Muscle layer of colon (tissue), 2 donors: ENCODE data around the gene PTGDR2.

Experiments used
- H3K27ac ChIP-seq: one replicate; pipeline ENCODE4 v1.7.0; 2013; ENCODE audit warnings: low read depth, mild to moderate bottlenecking, low read length, moderate library complexity
- H3K27me3 ChIP-seq, 2 donors: one replicate each; pipeline ENCODE4 v1.7.0; 2013; ENCODE audit warnings: low read length in 2 of 2, mild to moderate bottlenecking in 2 of 2; ENCODE audit not compliant: insufficient read depth in 2 of 2, control insufficient read depth in 1 of 2
- H3K36me3 ChIP-seq: one replicate; pipeline ENCODE4 v1.7.0; 2013; ENCODE audit warnings: mild to moderate bottlenecking, low read length; ENCODE audit not compliant: insufficient read depth
- H3K4me1 ChIP-seq: one replicate; pipeline ENCODE4 v1.7.0; 2013; ENCODE audit warnings: mild to moderate bottlenecking, low read length; ENCODE audit not compliant: insufficient read depth
- H3K4me3 ChIP-seq, 2 donors: one replicate each; pipeline ENCODE4 v1.7.0; 2013; ENCODE audit warnings: low read length in 2 of 2, low read depth in 1 of 2, mild to moderate bottlenecking in 1 of 2, moderate library complexity in 1 of 2
- H3K9ac ChIP-seq: one replicate; pipeline ENCODE4 v1.7.0; 2013; ENCODE audit warnings: low read length
- H3K9me3 ChIP-seq: one replicate; pipeline ENCODE4 v1.7.0; 2013; ENCODE audit warnings: mild to moderate bottlenecking, low read length
- donor health status: abdominal sarcoma.
- donor health status: Adenocarcinoma of cecum.

The PTGDR2 gene

GRCh38 chr11:60872961-60873524 lies 17.3 kb upstream of the PTGDR2 start:
- Histone ChIP-seq H3K9me3 (no peaks in the 10 kb centered on the region), H3K36me3 (no peaks in the 10 kb centered on the region), H3K4me3 (no peak overlapping the region), H3K27me3 (no peaks in the 10 kb centered on the region), H3K4me1 (no peaks in the 10 kb centered on the region), H3K27ac (no peak overlapping the region), H3K9ac (no peak overlapping the region)

GRCh38 chr11:60872124-60872960 lies 16.6 kb upstream of the PTGDR2 start:
- Histone ChIP-seq H3K4me1 (no peaks in the 10 kb centered on the region), H3K27me3 (no peaks in the 10 kb centered on the region), H3K9me3 (no peaks in the 10 kb centered on the region), H3K36me3 (no peaks in the 10 kb centered on the region), H3K9ac (no peak overlapping the region), H3K27ac (no peak overlapping the region), H3K4me3 (no peak overlapping the region)

GRCh38 chr11:60871378-60872061 lies 15.8 kb upstream of the PTGDR2 start:
- H3K9me3 ChIP-seq: no peaks in the 10 kb centered on the region
- H3K27ac ChIP-seq: no peak overlapping the region
- no peaks in the 10 kb centered on the region for H3K36me3 ChIP-seq
- H3K4me3 ChIP-seq: no peak overlapping the region
- H3K4me1 ChIP-seq: no peaks in the 10 kb centered on the region
- H3K9ac ChIP-seq: no peak overlapping the region
- H3K27me3 ChIP-seq: no peaks in the 10 kb centered on the region

DNA sequence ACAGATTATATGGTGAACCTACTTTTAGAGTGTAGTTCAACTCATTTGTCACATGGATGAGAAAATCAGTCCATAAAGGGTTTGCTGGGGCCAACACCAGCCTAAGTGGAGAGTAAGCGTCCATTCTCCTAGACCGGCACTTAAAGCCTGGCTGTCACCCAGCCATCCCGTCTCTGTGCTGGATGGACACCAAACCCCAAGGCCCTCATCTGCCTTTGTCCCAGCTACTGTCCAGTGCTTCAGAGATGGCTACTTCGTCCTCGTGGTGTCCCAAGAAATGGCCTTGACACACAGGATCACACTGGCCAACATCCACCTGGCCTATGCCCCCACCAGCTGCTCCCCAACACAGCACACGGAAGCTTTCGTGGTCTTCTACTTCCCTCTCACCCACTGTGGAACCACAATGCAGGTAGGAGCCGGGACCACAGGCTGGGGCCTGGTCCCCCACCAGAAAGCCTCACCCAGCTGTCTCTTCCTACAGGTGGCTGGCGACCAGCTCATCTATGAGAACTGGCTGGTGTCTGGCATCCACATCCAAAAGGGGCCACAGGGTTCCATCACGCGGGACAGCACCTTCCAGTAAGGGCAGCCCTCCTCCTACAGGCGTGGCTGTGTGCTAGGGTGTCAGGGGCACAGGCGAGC lies 15.1 kb upstream of the PTGDR2 start:
- Histone ChIP-seq H3K9ac (no peak overlapping the region), H3K4me1 (no peaks in the 10 kb centered on the region), H3K27ac (no peak overlapping the region), H3K27me3 (no peaks in the 10 kb centered on the region), H3K9me3 (no peaks in the 10 kb centered on the region), H3K36me3 (no peaks in the 10 kb centered on the region), H3K4me3 (no peak overlapping the region)

DNA sequence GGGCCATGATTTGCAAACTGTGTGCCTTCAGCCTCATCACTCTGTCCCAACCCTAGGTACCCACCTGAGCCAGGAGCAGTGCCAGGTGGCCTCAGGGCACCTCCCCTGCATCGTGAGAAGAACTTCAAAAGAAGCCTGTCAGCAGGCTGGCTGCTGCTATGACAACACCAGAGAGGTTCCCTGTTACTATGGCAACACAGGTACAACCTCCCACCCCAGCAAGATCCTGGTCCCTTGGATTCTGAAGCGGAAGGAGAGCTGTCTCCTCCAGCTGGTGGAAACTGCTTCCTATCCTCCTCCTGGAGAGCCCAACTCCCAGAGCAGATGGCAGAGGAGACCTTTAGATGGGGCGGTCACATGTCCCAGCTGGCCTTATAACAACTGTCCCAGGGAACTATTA lies 14.5 kb upstream of the PTGDR2 start:
- Histone ChIP-seq H3K36me3 (no peaks in the 10 kb centered on the region), H3K4me3 (no peak overlapping the region), H3K9me3 (no peaks in the 10 kb centered on the region), H3K27me3 (no peaks in the 10 kb centered on the region), H3K9ac (no peak overlapping the region), H3K4me1 (no peaks in the 10 kb centered on the region), H3K27ac (no peak overlapping the region)

DNA sequence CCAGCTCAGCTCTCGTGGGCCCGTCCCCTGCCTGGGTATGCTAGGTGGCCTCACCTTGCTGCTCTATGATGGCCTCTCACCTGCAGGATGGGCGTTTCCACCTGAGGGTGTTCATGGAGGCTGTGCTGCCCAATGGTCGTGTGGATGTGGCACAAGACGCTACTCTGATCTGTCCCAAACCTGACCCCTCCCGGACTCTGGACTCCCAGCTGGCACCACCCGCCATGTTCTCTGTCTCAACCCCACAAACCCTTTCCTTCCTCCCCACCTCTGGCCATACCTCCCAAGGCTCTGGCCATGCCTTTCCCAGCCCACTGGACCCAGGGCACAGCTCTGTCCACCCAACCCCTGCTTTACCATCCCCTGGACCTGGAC lies 13.7 kb upstream of the PTGDR2 start:
- Histone ChIP-seq H3K9ac (no peak overlapping the region), H3K4me1 (no peaks in the 10 kb centered on the region), H3K27me3 (no peaks in the 10 kb centered on the region), H3K36me3 (no peaks in the 10 kb centered on the region), H3K9me3 (no peaks in the 10 kb centered on the region), H3K27ac (no peak overlapping the region), H3K4me3 (no peak overlapping the region)

DNA sequence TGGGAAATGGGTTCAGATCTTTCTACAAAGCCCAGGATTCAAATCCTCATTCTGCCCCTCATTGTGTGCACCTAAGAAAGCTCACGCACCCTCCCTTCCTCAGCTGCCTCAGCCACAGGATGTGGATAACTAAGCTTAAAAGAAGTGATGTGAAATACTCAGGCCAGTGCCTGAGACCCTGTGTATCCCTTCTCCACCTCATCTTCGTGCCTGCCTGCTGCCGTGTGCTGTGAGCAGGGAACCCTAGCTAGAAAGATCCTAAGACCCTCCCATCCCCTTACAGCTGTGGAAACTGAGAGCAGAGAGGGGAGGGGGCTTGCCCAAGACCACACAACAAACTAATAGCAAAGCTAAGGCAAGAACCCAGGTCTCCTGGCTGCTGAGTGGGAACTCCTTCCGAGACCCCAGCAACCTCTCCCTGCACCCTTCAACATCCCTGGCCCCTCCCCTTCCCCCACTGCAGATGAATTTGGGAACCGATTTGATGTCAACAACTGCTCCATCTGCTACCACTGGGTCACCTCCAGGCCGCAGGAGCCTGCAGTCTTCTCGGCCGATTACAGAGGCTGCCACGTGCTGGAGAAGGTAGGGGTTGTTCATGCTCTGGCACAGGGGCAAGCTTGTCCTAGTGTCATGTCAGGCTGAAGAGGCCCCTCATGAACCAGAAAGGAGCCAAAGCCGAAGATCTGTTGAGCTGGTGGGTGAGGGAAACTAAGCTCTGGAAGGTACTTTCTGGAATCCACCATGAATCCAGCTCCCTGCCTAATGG lies 13.1 kb upstream of the PTGDR2 start:
- Histone ChIP-seq H3K4me1 (no peaks in the 10 kb centered on the region), H3K27ac (no peak overlapping the region), H3K4me3 (no peak overlapping the region), H3K27me3 (no peaks in the 10 kb centered on the region), H3K9me3 (no peaks in the 10 kb centered on the region), H3K36me3 (no peaks in the 10 kb centered on the region), H3K9ac (no peak overlapping the region)

DNA sequence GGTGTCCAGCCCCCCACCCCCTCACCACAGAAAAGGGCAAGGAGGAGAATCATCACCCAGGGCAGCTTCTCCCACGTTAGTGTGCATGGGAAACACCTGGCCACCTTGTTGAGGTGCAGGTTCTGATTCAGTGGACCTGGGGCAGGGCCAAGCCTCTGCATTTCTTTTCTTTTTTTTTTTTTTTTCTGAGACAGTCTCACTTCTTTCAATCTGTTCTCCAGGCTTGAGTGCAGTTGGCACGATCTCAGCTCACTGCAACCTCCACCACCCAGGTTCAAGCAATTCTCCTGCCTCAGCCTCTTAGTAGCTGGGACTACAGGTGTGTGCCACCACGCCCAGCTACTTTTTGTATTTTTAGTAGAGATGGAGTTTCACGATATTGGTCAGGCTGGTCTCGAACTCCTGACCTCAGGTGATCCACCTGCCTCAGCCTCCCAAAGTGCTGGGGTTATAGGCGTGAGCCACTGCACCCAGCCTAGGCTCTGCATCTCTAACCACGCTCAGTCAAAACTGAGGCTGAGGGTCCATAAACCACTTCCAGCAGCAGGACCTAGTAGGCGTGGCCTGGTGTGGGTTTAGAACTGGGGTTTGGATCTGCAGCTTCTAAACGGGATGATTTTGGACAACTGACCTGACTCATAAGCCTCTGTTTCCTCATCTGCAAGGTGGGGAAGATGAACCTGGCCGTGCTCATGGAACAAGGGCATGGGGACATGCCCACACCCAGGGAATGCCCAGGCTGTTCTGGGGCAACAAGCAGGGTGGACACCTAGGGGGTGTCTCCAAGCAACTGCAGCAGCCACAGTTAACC lies 12.3 kb upstream of the PTGDR2 start:
- H3K4me1 ChIP-seq: no peaks in the 10 kb centered on the region
- no peak overlapping the region for H3K4me3 ChIP-seq
- no peaks in the 10 kb centered on the region for H3K36me3 ChIP-seq
- no peaks in the 10 kb centered on the region for H3K27me3 ChIP-seq
- no peak overlapping the region for H3K9ac ChIP-seq
- no peak overlapping the region for H3K27ac ChIP-seq
- no peaks in the 10 kb centered on the region for H3K9me3 ChIP-seq

DNA sequence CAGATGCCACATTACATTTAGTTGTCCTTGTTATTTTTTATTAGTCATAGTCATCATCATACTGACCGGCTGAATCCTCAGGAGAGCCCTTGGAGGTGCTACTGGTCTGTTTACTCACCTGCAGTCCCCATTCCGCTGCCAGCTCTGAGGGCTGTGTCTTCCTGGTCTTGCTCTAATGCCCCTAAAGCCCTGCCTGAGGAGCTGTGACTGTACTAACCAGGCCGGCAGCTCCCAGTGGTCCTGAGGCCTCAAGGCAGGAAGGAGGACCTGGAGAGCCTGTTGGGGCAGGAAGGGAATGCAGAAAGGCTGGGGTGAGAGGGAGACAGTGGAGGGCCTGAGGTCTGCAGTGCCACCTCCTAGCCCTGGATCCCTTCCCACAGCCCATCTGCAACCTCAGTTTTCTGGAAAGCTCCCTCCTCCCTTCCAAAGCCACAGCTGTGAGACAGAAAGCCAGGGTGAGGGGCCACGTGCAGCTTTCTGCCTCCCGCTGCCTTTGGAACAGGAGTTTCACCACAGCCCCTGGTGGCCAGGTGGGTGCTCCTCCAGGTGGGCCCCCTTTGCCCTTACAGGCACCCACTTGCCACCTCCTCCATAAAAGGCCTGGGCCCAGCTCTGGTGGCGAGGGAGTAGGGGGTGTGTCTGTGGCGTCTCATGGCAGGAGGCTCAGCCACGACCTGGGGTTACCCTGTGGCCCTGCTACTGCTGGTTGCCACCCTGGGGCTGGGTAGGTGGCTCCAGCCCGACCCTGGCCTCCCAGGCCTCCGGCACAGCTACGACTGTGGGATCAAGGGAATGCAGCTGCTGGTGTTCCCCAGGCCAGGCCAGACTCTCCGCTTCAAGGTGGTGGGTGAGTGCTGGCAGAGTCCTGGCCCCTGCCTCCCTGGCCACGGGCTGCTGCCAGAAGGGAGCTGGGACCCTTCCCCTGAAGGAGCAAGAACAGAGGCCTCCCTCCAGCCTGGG lies 11.4 kb upstream of the PTGDR2 start, which contains the start of gene ZP1:
Gene ZP1 (plus strand): TSS at position 632 of the 960 bp plus-strand sequence. CDS start 20 bp downstream, at position 652.
- H3K27ac ChIP-seq: no peak within 1 kb of the TSS
- H3K27me3 ChIP-seq: no peaks in the 10 kb centered on the region
- H3K4me1 ChIP-seq: no peaks in the 10 kb centered on the region
- H3K4me3 ChIP-seq: no peak within 1 kb of the TSS
- no peaks in the 10 kb centered on the region for H3K36me3 ChIP-seq
- no peaks in the 10 kb centered on the region for H3K9me3 ChIP-seq
- H3K9ac ChIP-seq: no peak within 1 kb of the TSS
